ENCODE measurements around the gene GPR157.

GPR157 gene

DNA sequence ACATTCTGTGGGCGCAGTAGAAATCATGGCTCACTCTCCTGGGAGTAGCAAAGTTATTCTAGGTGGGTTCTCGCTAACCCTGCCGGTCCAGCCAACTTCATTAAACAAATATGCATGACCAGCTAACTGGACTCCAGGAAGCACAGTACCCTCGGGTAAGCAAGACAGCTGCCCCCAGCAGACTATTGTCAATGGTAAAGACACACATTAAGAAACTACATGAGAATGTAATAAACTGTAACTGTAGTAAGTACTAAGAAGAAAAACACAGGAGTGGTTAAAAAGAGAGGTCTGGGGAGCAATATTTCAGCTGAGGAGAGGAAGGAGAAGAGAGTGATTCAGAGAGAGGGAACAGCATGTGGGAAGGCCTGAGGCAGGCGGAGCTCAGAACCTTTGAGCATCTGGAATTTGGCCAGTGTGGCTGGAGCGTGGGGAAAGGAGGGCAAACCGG lies 66.9 kb downstream of the GPR157 start:
- no peak for DNase-seq (ENCODE audit: low read depth in 2 of 2)

DNA sequence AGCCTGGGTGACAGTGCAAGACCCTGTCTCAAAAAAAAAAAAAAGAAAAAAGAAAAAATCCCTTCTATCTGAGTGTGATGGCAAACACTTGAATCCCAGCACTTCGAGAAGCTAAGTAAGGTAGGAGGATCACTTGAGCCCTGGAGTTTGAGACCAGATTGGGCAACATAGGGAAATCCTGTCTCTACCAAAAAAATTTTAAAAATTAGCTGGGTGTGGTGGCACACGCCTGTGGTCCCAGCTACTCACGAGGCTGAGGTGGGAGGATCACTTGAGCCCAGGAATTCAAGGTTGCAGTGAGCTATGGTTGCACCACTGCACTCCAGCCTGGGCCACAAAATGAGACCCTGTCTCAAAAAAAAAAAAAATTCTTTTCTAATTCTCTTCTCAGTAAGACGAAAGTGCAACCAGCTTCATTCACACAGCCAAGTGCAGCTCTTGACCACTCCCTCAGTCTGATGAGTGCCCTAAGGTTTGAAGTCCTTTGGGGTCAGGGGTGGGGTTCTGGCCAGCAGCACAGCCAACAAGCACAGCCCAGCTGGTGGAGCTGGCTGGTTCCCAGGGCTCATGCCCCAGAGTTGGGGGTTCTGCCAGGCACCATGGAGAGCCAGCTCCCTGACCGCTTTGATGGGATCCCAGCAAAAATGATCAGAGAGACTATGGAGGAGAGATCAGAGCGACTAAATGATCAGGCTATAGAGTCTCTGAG lies 67.5 kb downstream of the GPR157 start:
- DNase-seq (ENCODE audit: low read depth in 2 of 2), result no peak

DNA sequence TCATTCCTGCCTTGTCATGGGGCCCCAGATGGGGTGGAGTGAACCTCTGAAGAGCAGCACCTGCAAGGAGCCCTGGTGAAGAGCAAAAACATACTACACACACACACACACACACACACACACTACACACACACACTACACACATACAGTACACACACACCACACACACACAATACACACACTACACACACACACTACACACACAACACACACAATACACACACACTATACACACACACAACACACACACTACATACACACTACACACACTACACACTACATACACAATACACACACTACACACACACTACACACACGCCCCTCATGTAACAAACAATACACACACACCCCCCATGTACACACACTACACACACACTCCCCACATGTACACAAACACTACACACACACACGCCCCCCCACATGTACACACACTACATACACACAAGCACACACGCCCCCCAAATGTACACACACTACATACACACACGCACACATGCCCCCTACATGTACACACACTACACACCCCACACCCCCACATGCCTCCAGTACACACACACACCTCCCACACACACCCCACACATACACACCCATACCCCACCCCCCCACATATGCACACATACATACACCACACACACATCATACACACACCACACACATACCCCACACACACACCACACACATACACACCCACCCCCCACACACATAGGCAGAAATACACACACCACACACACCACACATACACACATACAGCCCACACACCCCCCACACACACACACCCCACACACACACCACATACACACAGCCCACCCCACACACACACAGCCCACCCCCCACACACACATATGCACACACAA lies 68.8 kb downstream of the GPR157 start:
- DNase-seq (ENCODE audit: low read depth in 2 of 2), result no peak

DNA sequence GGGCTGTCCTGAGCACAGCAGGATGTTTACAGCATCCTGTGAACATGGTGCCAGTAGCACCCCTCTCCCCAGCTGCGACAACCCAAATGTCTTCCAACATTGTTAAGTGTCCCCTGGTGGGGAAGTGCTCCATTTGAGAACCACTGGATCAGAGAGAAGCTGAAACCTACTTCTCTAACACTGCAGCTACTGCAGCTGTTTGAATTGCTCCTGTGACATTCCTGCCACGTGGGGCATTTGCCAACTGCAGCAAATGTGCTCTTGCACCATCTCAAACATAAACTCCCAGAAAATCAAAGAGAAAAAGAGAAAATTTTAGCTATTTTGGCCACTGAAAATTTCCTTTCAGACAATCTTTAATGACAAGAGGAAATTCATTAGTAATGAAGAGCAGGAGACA lies 70.4 kb downstream of the GPR157 start:
- DNase-seq (ENCODE audit: low read depth in 2 of 2), result no peak

DNA sequence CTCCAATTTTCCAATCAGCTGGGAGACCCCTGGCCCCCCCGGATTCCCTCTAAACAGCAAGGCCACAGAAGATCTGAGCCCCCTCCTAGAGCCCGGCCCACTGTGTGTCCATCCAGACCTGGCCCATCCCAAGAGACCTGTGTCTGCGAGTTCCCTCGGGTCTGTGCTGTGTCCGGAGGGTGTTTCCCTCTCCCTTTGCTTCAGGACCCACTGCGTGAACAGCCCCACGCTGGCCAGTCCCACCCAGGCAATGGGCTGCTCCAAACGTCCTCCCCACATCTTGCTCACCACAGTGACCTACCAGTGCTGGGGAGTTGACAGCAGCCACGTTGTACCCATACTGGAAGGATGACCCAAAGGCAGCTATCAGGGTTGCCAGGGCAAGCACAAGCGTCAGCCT lies 71.1 kb downstream of the GPR157 start:
- DNase-seq (ENCODE audit: low read depth in 2 of 2), result no peak

DNA sequence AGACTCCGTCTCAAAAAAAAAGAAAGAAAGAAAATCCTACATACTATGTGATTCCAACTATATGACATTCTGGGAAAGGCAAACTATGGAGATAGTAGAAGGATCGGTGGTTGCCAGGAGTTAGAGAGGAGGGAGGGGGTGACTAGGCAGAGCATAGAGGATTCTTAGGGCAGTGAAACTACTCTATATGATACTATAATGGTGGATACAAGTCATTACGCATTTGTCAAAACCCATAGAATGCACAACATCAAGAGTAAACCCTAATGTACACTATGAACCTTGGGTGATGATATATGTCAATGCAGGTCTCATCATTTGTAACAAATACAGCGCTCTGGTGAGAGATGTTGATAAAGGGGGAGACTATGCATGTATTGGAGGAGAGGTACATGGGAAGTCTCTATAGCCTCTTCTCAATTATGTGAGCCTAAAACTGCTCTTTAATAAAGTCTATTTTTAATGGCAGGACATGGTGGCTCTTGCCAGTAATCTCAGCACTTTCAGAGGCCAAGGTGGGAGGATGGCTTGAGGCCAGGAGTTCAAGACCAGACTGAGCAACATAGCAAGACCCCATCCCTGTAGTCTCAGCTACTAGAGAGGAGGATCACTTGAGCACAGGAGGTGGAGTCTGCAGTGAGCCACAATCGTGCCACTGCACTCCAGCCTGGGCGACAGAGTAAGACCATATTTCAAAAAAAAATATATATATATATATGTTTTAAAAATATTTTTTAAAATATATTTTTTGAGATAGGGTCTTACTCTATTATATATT lies 76.4 kb downstream of the GPR157 start:
- DNase-seq (ENCODE audit: low read depth in 2 of 2), result no peak

DNA sequence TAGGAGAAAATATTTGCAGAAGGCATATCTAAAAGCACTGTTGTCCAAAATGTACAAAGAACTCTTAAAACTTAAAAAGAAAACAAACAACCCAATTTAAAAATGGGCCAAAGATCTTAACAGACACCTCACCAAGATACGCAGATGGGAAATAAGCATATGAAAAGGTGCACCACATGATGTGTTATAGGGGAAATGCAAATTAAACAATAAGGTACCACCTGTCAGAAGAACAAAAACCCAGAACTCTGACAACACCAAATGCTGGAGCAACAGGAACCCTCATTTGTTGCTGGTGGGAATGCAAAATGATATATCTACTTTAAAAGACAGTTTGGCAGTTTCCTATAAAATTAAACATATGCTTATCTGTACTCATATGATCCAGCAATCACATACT lies 77.5 kb downstream of the GPR157 start:
- DNase-seq (ENCODE audit: low read depth in 2 of 2), result no peak

DNA sequence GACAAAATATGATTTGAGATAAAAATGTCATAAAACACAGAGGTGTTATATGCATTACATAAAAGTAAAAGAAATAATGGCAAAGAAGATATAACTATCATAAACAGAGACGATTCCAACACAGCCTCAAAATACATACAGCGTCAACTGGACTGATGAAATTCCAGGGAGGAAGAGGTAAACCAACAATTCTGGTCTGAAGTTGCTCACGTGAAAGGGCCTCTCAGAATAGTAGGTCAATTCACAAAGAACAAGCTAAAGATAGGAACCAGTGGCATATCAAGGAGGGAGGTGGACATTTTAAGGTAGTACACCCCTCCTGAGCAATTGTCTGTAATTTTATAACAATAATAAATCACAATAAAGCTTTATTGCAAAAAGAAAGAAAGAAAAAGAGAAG lies 78.1 kb downstream of the GPR157 start:
- no peak for DNase-seq (ENCODE audit: low read depth in 2 of 2)

All from stimulated activated CD4-positive, alpha-beta T cell treated with anti-CD3 and anti-CD28 coated beads, Interleukin-15, amount 100 ng/mL, for 48 hours (primary cell).